Measurements from ENCODE around the gene LRRN1. TPM values are rescaled to one million over a fixed set of nuclear protein-coding genes. Genes with fewer than 3 reads are reported as not detected.
A peak's percentile ranks its signal among the peaks of the same experiment; 100 is the strongest.

Gene LRRN1
- total RNA-seq, result 3.5 and 4.0 TPM in 2 replicates

- Histone ChIP-seq H3K4me1 (ENCODE audit: insufficient read depth, low read length) (no peaks in the 10 kb centered on the region), H3K27ac (ENCODE audit: low read depth, low read length) (no peak within 1 kb of the TSS), H3K79me2 (ENCODE audit: insufficient read depth, low read length) (no peaks in the 10 kb centered on the region), H2AFZ (ENCODE audit: low read length) (no peak within 1 kb of the TSS), H3K4me3 (ENCODE audit: insufficient read depth, low read length) (no peak within 1 kb of the TSS), H4K20me1 (ENCODE audit: insufficient read depth, low read length) (no peaks in the 10 kb centered on the region), H3K9me3 (ENCODE audit: low read depth, low read length) (no peaks in the 10 kb centered on the region), H3K4me2 (ENCODE audit: insufficient read depth, low read length) (no peak within 1 kb of the TSS), H3K27me3 (ENCODE audit: insufficient read depth, low read length) (peaks cover 11% of the 10 kb centered on the region), H3K36me3 (ENCODE audit: insufficient read depth, low read length) (no peaks in the 10 kb centered on the region)
- peak; percentile 35 for DNase-seq (ENCODE audit: insufficient read length, low spot score, missing footprints)
- TF ChIP-seq CTCF (IDR thresholded peaks at IDR 0.05; ENCODE audit: extremely low read depth, low read depth, low read length), result no peak
These were observed at the start of gene LRRN1 for GRCh38 chr3:3799173-3800079. Gene LRRN1, plus strand, starts transcription at chr3:3799431. Its CDS starts 45,211 bp downstream, at chr3:3844642.

GRCh38 chr3:3753416-3753815 is 45.8 kb upstream of the LRRN1 start:
- H2AFZ ChIP-seq (ENCODE audit: low read length), result no peak overlapping the region
- TF ChIP-seq CTCF (IDR thresholded peaks at IDR 0.05; ENCODE audit: extremely low read depth, low read depth, low read length), result no peak

GRCh38 chr3:3765661-3766060 is 33.6 kb upstream of the LRRN1 start:
- no peak for DNase-seq (ENCODE audit: insufficient read length, low spot score, missing footprints)
- no peak for TF ChIP-seq CTCF (IDR thresholded peaks at IDR 0.05; ENCODE audit: extremely low read depth, low read depth, low read length)
- Histone ChIP-seq H2AFZ (ENCODE audit: low read length) (no peak overlapping the region), H3K27me3 (ENCODE audit: insufficient read depth, low read length) (no peaks in the 10 kb centered on the region), H3K79me2 (ENCODE audit: insufficient read depth, low read length) (no peaks in the 10 kb centered on the region), H3K4me1 (ENCODE audit: insufficient read depth, low read length) (no peaks in the 10 kb centered on the region), H3K9me3 (ENCODE audit: low read depth, low read length) (peaks cover 5% of the 10 kb centered on the region), H3K36me3 (ENCODE audit: insufficient read depth, low read length) (no peaks in the 10 kb centered on the region), H3K4me2 (ENCODE audit: insufficient read depth, low read length) (no peak overlapping the region), H3K27ac (ENCODE audit: low read depth, low read length) (no peak overlapping the region), H3K4me3 (ENCODE audit: insufficient read depth, low read length) (no peak overlapping the region), H4K20me1 (ENCODE audit: insufficient read depth, low read length) (no peaks in the 10 kb centered on the region)

More at GRCh38 chr3:3753416-3753815, 45.8 kb upstream of the LRRN1 start:
- Histone ChIP-seq H3K79me2 (ENCODE audit: insufficient read depth, low read length) (no peaks in the 10 kb centered on the region), H3K4me3 (ENCODE audit: insufficient read depth, low read length) (no peak overlapping the region), H3K9me3 (ENCODE audit: low read depth, low read length) (no peaks in the 10 kb centered on the region), H3K4me2 (ENCODE audit: insufficient read depth, low read length) (no peak overlapping the region), H4K20me1 (ENCODE audit: insufficient read depth, low read length) (no peaks in the 10 kb centered on the region), H3K27ac (ENCODE audit: low read depth, low read length) (no peak overlapping the region), H3K27me3 (ENCODE audit: insufficient read depth, low read length) (no peaks in the 10 kb centered on the region), H3K4me1 (ENCODE audit: insufficient read depth, low read length) (no peaks in the 10 kb centered on the region), H3K36me3 (ENCODE audit: insufficient read depth, low read length) (no peaks in the 10 kb centered on the region)
- no peak for DNase-seq (ENCODE audit: insufficient read length, low spot score, missing footprints)

- Histone ChIP-seq H3K27ac (ENCODE audit: low read depth, low read length) (no peak overlapping the region), H3K4me2 (ENCODE audit: insufficient read depth, low read length) (no peak overlapping the region), H4K20me1 (ENCODE audit: insufficient read depth, low read length) (no peaks in the 10 kb centered on the region), H3K4me1 (ENCODE audit: insufficient read depth, low read length) (no peaks in the 10 kb centered on the region), H3K4me3 (ENCODE audit: insufficient read depth, low read length) (no peak overlapping the region), H3K36me3 (ENCODE audit: insufficient read depth, low read length) (no peaks in the 10 kb centered on the region), H3K27me3 (ENCODE audit: insufficient read depth, low read length) (no peaks in the 10 kb centered on the region), H3K79me2 (ENCODE audit: insufficient read depth, low read length) (no peaks in the 10 kb centered on the region), H3K9me3 (ENCODE audit: low read depth, low read length) (peaks cover 5% of the 10 kb centered on the region), H2AFZ (ENCODE audit: low read length) (no peak overlapping the region)
- no peak for DNase-seq (ENCODE audit: insufficient read length, low spot score, missing footprints)
- TF ChIP-seq CTCF (IDR thresholded peaks at IDR 0.05; ENCODE audit: extremely low read depth, low read depth, low read length), result no peak
These were observed 33.1 kb upstream of the LRRN1 start for GRCh38 chr3:3766140-3766539.

Measured in osteoblast (primary cell).